Measurements from ENCODE around the gene KIRREL1. TPM values are rescaled to one million over a fixed set of nuclear protein-coding genes. Genes with fewer than 3 reads are reported as not detected.

KIRREL1 gene
- total RNA-seq, 1 experiment from 2014 or later = 145 TPM

- no peaks in the 10 kb centered on the region for H3K27me3 ChIP-seq (ENCODE audit: control insufficient read depth, insufficient read depth, low read length)
- H3K27ac ChIP-seq (ENCODE audit: low read length) = no peak overlapping the region
- intact Hi-C loops (cut with micrococcal nuclease; ENCODE audit: unreplicated experiment) (no loop called here), in situ Hi-C loops (cut with HindIII; ENCODE audit: low pct_unique_long_range_greater_than_20kb, low sequenced_read_pairs) (no loop called here)
- H3K4me1 ChIP-seq (ENCODE audit: control insufficient read depth, insufficient read depth, low read length) = no peaks in the 10 kb centered on the region
- ATAC-seq (no peak), DNase-seq (ENCODE audit: low read depth, low spot score) (no peak)
- ChIA-PET POLR2A (no interaction called here), CTCF (no interaction called here)
- BruUV-seq (replicated peaks) = no TSS peak
- no peak for TF ChIP-seq POLR2AphosphoS5 (IDR thresholded peaks at IDR 0.05; ENCODE audit: low read depth, low read length)
- no peak for TF ChIP-seq REST (IDR thresholded peaks at IDR 0.05; ENCODE audit: insufficient read depth in 1 of 2, low read depth in 2 of 2, low read length in 1 of 2)
- no peak overlapping the region for H3K4me3 ChIP-seq (ENCODE audit: low read depth in 2 of 2, low read length in 2 of 2)
- no peaks in the 10 kb centered on the region for H3K9me3 ChIP-seq (ENCODE audit: control insufficient read depth, insufficient read depth, low read depth, low read length)
- no peaks in the 10 kb centered on the region for H3K36me3 ChIP-seq (ENCODE audit: control insufficient read depth, insufficient read depth, low read length)
Observed at GRCh38 chr1:158146165-158146564, 152.7 kb downstream of the KIRREL1 start.

- intact Hi-C loops (cut with micrococcal nuclease; ENCODE audit: unreplicated experiment) = no loop called here
- in situ Hi-C loops (cut with HindIII; ENCODE audit: low pct_unique_long_range_greater_than_20kb, low sequenced_read_pairs) = no loop called here
Observed at GRCh38 chr1:158146739-158147138, 153.3 kb downstream of the KIRREL1 start.

More at GRCh38 chr1:158146739-158147138, 153.3 kb downstream of the KIRREL1 start:
- no peaks in the 10 kb centered on the region for H3K4me1 ChIP-seq (ENCODE audit: control insufficient read depth, insufficient read depth, low read length)
- no peaks in the 10 kb centered on the region for H3K36me3 ChIP-seq (ENCODE audit: control insufficient read depth, insufficient read depth, low read length)
- H3K27me3 ChIP-seq (ENCODE audit: control insufficient read depth, insufficient read depth, low read length) = no peaks in the 10 kb centered on the region
- DNase-seq (ENCODE audit: low read depth, low spot score) = no peak
- H3K27ac ChIP-seq (ENCODE audit: low read length) = no peak overlapping the region
- no peak for ATAC-seq
- CTCF ChIA-PET = no interaction called here
- H3K4me3 ChIP-seq (ENCODE audit: low read depth in 2 of 2, low read length in 2 of 2) = no peak overlapping the region
- POLR2A ChIA-PET = no interaction called here
- TF ChIP-seq TCF7L2 (IDR thresholded peaks at IDR 0.05; ENCODE audit: low read depth, low read length) (no peak), REST (IDR thresholded peaks at IDR 0.05; ENCODE audit: insufficient read depth in 1 of 2, low read depth in 2 of 2, low read length in 1 of 2) (no peak), POLR2AphosphoS5 (IDR thresholded peaks at IDR 0.05; ENCODE audit: low read depth, low read length) (no peak), CTCF (IDR thresholded peaks at IDR 0.05) (no peak), SIN3A (IDR thresholded peaks at IDR 0.05; ENCODE audit: borderline replicate concordance, insufficient read depth, low read depth, low read length) (no peak)
- H3K9me3 ChIP-seq (ENCODE audit: control insufficient read depth, insufficient read depth, low read depth, low read length) = no peaks in the 10 kb centered on the region
- no TSS peak for BruUV-seq (replicated peaks)

Data from Panc1 (cell line).